A673 (cell line): ENCODE data around the gene UBE2E3. TPM values are rescaled to one million over a fixed set of nuclear protein-coding genes. Genes with fewer than 3 reads are reported as not detected.

Experiments used
- BruUV-seq: library from RNA; stranded (reverse); fragments of 400-500 nt; replicated peaks from 2 replicates; lab custom pipeline; 2021; lab: Mats Ljungman, UMichigan
- CTCF ChIA-PET: fragments of 300-600 bp; sonication (Branson Sonifier 250); formaldehyde crosslinking; loops from one replicate; lab custom pipeline; 2022; ENCODE audit warnings: antibody characterized with exemption; lab: Charles Lee
- POLR2A ChIA-PET: fragments of 300-600 bp; sonication (Branson Sonifier 250); formaldehyde crosslinking; loops from one replicate; lab custom pipeline; 2022; ENCODE audit warnings: antibody characterized with exemption; ENCODE audit not compliant: low non-redundant PET; lab: Charles Lee
- DNase-seq: peaks from one replicate; pipeline ENCODE4 v3.0.0-alpha.2; 2015; ENCODE audit warnings: low spot score
- H3K27ac ChIP-seq: fragments of 200-600 bp; sonication (generic); 2 replicates; pipeline ENCODE4 v1.5.1; 2016; ENCODE audit warnings: mixed run types, low read depth, mild to moderate bottlenecking, mixed read lengths, antibody characterized with exemption, low read length; ENCODE audit not compliant: poor library complexity, severe bottlenecking
- H3K27me3 ChIP-seq: fragments of 200-600 bp; sonication (generic); replicated peaks from 2 replicates; pipeline ENCODE4 v1.6.1; 2017; ENCODE audit warnings: mixed run types, low read depth, mild to moderate bottlenecking, mixed read lengths, antibody characterized with exemption, low read length; ENCODE audit not compliant: insufficient read depth, poor library complexity
- H3K36me3 ChIP-seq: fragments of 200-600 bp; sonication (generic); 2 replicates; pipeline ENCODE4 v1.6.1; 2016; ENCODE audit warnings: mixed run types, mild to moderate bottlenecking, mixed read lengths, antibody characterized with exemption, low read length; ENCODE audit not compliant: insufficient read depth, poor library complexity, severe bottlenecking
- H3K4me1 ChIP-seq: fragments of 200-600 bp; sonication (generic); 2 replicates; pipeline ENCODE4 v1.6.1; 2017; ENCODE audit warnings: mixed run types, mild to moderate bottlenecking, mixed read lengths, antibody characterized with exemption, low read length; ENCODE audit not compliant: insufficient read depth, poor library complexity, severe bottlenecking
- H3K4me3 ChIP-seq: fragments of 200-600 bp; sonication (generic); 2 replicates; pipeline ENCODE4 v1.5.1; 2016; ENCODE audit warnings: low read depth, mixed run types, mild to moderate bottlenecking, mixed read lengths, low read length; ENCODE audit not compliant: poor library complexity, severe bottlenecking
- H3K9me3 ChIP-seq: fragments of 200-600 bp; sonication (generic); 2 replicates; pipeline ENCODE4 v1.6.1; 2016; ENCODE audit warnings: mixed run types, low read depth, mild to moderate bottlenecking, mixed read lengths, antibody characterized with exemption, low read length; ENCODE audit not compliant: poor library complexity, severe bottlenecking
- EZH2 ChIP-seq: fragments of 200-600 bp; sonication (generic); IDR thresholded peaks from 2 replicates; pipeline ENCODE4 v1.6.1; 2017; ENCODE audit warnings: borderline replicate concordance, low read depth, mild to moderate bottlenecking, mixed read lengths, antibody characterized with exemption, low read length; ENCODE audit not compliant: poor library complexity, severe bottlenecking
- intact Hi-C: fragments of 100-400 bp; cut with micrococcal nuclease; formaldehyde crosslinking; loops from one replicate; pipeline ENCODE4 v1.10.0; 2022; ENCODE audit not compliant: unreplicated experiment
- total RNA-seq: library from RNA; stranded (reverse); gene quantifications from 2 replicates; pipeline ENCODE4 v1.2.3, GENCODE V29; 2021
- TF ChIP-seq, protein P1 (sequence below): fragments of 300-800, 200-600 bp; sonication (generic); conservative IDR thresholded peaks from 2 replicates; pipeline ENCODE4 v1.5.1; 2017; ENCODE audit warnings: low read depth, mild to moderate bottlenecking, antibody characterized with exemption, low read length, moderate library complexity, mixed read lengths

UBE2E3 gene
- total RNA-seq, 1 experiment from 2014 or later, result 103 TPM

DNA sequence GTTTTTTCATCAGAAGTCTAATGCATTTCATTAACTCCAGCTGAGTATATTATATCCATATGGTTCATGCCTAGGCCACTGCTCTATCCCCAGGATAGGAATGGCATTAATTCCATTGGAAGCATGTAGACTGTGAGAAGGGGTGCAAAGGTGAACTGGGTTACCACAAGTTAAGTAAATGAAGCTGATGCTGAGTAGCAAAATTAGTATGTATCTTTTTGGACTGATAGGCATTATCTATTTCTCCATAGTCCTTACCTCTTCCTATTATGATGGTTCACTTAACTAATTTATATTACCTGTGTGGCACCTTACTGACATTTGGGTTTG is 24.9 kb downstream of the UBE2E3 start:
- Histone ChIP-seq H3K4me1 (peaks cover 41% of the 10 kb centered on the region), H3K4me3 (no peak overlapping the region), H3K36me3 (no peaks in the 10 kb centered on the region), H3K9me3 (no peaks in the 10 kb centered on the region), H3K27ac (no peak overlapping the region), H3K27me3 (no peaks in the 10 kb centered on the region)
- BruUV-seq, result no TSS peak
- DNase-seq, result no peak
- ChIA-PET POLR2A (no interaction called here), CTCF (no interaction called here)
- intact Hi-C loops, result no loop called here
- TF ChIP-seq EZH2, result no peak
- TF ChIP-seq, protein P1, sequence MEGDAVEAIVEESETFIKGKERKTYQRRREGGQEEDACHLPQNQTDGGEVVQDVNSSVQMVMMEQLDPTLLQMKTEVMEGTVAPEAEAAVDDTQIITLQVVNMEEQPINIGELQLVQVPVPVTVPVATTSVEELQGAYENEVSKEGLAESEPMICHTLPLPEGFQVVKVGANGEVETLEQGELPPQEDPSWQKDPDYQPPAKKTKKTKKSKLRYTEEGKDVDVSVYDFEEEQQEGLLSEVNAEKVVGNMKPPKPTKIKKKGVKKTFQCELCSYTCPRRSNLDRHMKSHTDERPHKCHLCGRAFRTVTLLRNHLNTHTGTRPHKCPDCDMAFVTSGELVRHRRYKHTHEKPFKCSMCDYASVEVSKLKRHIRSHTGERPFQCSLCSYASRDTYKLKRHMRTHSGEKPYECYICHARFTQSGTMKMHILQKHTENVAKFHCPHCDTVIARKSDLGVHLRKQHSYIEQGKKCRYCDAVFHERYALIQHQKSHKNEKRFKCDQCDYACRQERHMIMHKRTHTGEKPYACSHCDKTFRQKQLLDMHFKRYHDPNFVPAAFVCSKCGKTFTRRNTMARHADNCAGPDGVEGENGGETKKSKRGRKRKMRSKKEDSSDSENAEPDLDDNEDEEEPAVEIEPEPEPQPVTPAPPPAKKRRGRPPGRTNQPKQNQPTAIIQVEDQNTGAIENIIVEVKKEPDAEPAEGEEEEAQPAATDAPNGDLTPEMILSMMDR, result no peak

GRCh38 chr2:181005809-181006208 is 25.4 kb downstream of the UBE2E3 start:
- no peak overlapping the region for H3K27ac ChIP-seq
- H3K4me1 ChIP-seq, result peaks cover 44% of the 10 kb centered on the region
- intact Hi-C loops, result no loop called here
- POLR2A ChIA-PET, result no interaction called here
- CTCF ChIA-PET, result no interaction called here
- no peaks in the 10 kb centered on the region for H3K36me3 ChIP-seq
- no peaks in the 10 kb centered on the region for H3K9me3 ChIP-seq
- H3K27me3 ChIP-seq, result no peaks in the 10 kb centered on the region
- no TSS peak for BruUV-seq
- no peak overlapping the region for H3K4me3 ChIP-seq
- TF ChIP-seq, protein P1, result no peak
- no peak for TF ChIP-seq EZH2
- DNase-seq, result no peak

DNA sequence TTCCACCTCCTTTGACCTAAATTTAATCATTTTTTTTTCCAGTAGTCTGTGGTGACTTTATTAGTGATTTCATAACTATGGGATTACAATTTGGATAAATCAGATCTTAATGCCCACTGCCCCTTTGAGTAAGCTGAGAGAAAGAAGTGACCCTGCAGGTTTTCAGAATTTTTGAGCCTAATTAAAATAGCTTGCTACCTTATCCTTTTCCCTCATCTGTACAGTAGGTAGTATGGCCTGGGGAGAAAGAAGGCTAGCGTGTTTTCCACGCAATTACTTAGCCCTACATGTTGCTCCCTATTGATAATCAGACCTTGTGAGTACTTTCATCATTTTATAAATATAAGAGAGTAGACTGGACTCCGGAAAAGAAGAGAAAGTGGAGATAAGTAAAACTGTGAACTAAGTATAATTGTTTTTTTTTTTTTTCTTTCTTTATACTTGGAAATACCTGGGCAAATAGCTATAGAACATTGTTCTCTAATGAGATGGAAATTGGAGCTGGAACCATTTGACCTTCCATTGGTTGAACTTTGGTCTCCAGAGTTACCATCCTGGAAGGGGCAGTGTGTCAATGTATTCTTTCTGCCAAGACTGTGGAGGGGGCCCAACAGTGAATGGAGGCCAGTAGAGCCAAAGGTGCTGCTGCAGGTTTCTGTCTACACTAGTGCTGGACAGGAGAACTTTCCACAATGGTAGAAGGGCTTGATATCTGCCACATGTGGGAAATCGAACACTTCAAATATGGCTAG is 26.9 kb downstream of the UBE2E3 start:
- ChIA-PET POLR2A (interaction anchor here (0.7 kb wide), 1 partner anchor 460 kb away, joined by 3 read pairs; no protein-coding TSS in a partner anchor), CTCF (no interaction called here)
- H3K4me3 ChIP-seq, result no peak overlapping the region
- no peak for TF ChIP-seq EZH2
- TF ChIP-seq, protein P1, result no peak
- peaks cover 41% of the 10 kb centered on the region for H3K4me1 ChIP-seq
- no peak overlapping the region for H3K27ac ChIP-seq
- no peaks in the 10 kb centered on the region for H3K36me3 ChIP-seq
- no peaks in the 10 kb centered on the region for H3K27me3 ChIP-seq
- intact Hi-C loops, result no loop called here
- no TSS peak for BruUV-seq
- no peak for DNase-seq
- no peaks in the 10 kb centered on the region for H3K9me3 ChIP-seq
